ENCODE measurements around the gene TTLL5.

DNA sequence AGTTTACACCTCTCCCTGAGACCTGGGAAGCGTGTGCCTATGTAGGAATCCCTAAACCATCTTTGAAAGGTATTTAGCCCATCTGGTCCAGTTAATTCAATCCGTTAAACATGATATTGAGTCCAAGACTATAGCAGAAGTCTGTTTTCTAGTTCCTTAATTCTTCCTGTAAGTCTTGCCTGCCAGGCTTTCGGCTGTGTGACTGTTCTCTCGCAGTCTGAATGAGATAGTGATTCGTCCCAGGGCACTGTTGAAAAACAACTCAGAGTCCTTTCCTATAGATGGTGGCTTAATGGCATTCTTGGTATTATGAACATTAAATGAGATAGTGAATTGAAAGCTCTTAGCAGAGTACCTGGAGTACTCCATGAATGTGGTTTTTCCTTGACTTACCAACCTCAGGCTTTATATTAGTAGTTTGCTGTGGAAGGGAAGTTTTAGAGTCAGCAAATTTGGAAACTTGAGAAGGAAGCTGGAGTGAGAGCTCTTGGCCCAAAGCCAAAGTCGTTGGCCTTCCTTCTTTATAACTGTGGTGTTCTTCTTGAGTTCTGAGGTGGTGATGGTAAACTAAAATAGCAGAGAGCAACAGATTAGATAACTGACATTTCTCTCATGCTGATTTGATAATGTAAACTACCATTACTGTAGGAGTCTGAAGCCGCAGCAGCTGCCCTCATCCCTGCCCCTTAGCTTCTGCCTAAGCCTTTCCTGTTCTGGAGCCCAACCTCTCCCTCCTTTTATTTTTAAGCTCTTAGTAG, 244.3 kb downstream of the TTLL5 start:
- TF ChIP-seq, protein P1, sequence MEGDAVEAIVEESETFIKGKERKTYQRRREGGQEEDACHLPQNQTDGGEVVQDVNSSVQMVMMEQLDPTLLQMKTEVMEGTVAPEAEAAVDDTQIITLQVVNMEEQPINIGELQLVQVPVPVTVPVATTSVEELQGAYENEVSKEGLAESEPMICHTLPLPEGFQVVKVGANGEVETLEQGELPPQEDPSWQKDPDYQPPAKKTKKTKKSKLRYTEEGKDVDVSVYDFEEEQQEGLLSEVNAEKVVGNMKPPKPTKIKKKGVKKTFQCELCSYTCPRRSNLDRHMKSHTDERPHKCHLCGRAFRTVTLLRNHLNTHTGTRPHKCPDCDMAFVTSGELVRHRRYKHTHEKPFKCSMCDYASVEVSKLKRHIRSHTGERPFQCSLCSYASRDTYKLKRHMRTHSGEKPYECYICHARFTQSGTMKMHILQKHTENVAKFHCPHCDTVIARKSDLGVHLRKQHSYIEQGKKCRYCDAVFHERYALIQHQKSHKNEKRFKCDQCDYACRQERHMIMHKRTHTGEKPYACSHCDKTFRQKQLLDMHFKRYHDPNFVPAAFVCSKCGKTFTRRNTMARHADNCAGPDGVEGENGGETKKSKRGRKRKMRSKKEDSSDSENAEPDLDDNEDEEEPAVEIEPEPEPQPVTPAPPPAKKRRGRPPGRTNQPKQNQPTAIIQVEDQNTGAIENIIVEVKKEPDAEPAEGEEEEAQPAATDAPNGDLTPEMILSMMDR (conservative IDR thresholded peaks at IDR 0.05; ENCODE audit: low read depth, low read length), result no peak
- TF ChIP-seq POLR2A (IDR thresholded peaks at IDR 0.05; ENCODE audit: low read depth, low read length) (no peak), MAFK (IDR thresholded peaks at IDR 0.05; ENCODE audit: low read depth, low read length) (peak; percentile 30; the same call in 1 of the 2 replicates), MXI1 (IDR thresholded peaks at IDR 0.05; ENCODE audit: borderline replicate concordance, low read depth, low read length) (no peak), FOS (IDR thresholded peaks at IDR 0.05; ENCODE audit: low read depth, low read length) (no peak), RAD21 (IDR thresholded peaks at IDR 0.05; ENCODE audit: low read length) (no peak), MAZ (IDR thresholded peaks at IDR 0.05; ENCODE audit: borderline replicate concordance, low read depth, low read length) (no peak), RCOR1 (IDR thresholded peaks at IDR 0.05; ENCODE audit: insufficient replicate concordance, low read length) (no peak), CHD1 (IDR thresholded peaks at IDR 0.05; ENCODE audit: low read depth, low read length) (no peak), CEBPB (IDR thresholded peaks at IDR 0.05; ENCODE audit: low read depth, low read length) (no peak)
- TF ChIP-seq, protein P2, sequence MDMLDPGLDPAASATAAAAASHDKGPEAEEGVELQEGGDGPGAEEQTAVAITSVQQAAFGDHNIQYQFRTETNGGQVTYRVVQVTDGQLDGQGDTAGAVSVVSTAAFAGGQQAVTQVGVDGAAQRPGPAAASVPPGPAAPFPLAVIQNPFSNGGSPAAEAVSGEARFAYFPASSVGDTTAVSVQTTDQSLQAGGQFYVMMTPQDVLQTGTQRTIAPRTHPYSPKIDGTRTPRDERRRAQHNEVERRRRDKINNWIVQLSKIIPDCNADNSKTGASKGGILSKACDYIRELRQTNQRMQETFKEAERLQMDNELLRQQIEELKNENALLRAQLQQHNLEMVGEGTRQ (IDR thresholded peaks at IDR 0.05; ENCODE audit: low read depth, low read length), result no peak
- TF ChIP-seq, protein P3, sequence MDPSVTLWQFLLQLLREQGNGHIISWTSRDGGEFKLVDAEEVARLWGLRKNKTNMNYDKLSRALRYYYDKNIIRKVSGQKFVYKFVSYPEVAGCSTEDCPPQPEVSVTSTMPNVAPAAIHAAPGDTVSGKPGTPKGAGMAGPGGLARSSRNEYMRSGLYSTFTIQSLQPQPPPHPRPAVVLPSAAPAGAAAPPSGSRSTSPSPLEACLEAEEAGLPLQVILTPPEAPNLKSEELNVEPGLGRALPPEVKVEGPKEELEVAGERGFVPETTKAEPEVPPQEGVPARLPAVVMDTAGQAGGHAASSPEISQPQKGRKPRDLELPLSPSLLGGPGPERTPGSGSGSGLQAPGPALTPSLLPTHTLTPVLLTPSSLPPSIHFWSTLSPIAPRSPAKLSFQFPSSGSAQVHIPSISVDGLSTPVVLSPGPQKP (IDR thresholded peaks at IDR 0.05; ENCODE audit: borderline replicate concordance, low read depth, low read length), result no peak
